ENCODE data around the gene TASP1.
"Not testable (repeated sequence)": the region's sequence is repeated elsewhere in the genome, so short reads cannot be mapped to it uniquely, and the experiment has no call there.

TASP1 gene

GRCh38 chr20:13395232-13395631 lies 243.5 kb downstream of the TASP1 start:
- FAIRE-seq = no peak

- no peak for FAIRE-seq
Measured at GRCh38 chr20:13392391-13392790, 246.3 kb downstream of the TASP1 start.

- no peak for FAIRE-seq
Measured at GRCh38 chr20:13389115-13389514, 249.6 kb downstream of the TASP1 start.

GRCh38 chr20:13384132-13384531 lies 254.6 kb downstream of the TASP1 start:
- FAIRE-seq = no peak

GRCh38 chr20:13382786-13383185 lies 255.9 kb downstream of the TASP1 start:
- no peak for FAIRE-seq

- not testable (repeated sequence) for FAIRE-seq
Measured at GRCh38 chr20:13380497-13381229, 258.1 kb downstream of the TASP1 start.

GRCh38 chr20:13373400-13373799 lies 265.3 kb downstream of the TASP1 start:
- FAIRE-seq = no peak

GRCh38 chr20:13364278-13365170 lies 274.2 kb downstream of the TASP1 start:
- no peak for FAIRE-seq

- no peak for FAIRE-seq
Measured at GRCh38 chr20:13363473-13363872, 275.3 kb downstream of the TASP1 start.

- not testable (repeated sequence) for FAIRE-seq
Measured at GRCh38 chr20:13362165-13362564, 276.6 kb downstream of the TASP1 start.

GRCh38 chr20:13358936-13359335 lies 279.8 kb downstream of the TASP1 start:
- FAIRE-seq = not testable (repeated sequence)

GRCh38 chr20:13357782-13358181 lies 280.9 kb downstream of the TASP1 start:
- FAIRE-seq = not testable (repeated sequence)

GRCh38 chr20:13356591-13356990 lies 282.1 kb downstream of the TASP1 start:
- no peak for FAIRE-seq

GRCh38 chr20:13355941-13356486 lies 282.7 kb downstream of the TASP1 start:
- FAIRE-seq = no peak

- FAIRE-seq = no peak
Measured at GRCh38 chr20:13355411-13355810, 283.3 kb downstream of the TASP1 start.

GRCh38 chr20:13353261-13353945 lies 285.3 kb downstream of the TASP1 start:
- FAIRE-seq = no peak

GRCh38 chr20:13349235-13349604 lies 289.5 kb downstream of the TASP1 start:
- no peak for FAIRE-seq

GRCh38 chr20:13348311-13349234 lies 290.2 kb downstream of the TASP1 start:
- no peak for FAIRE-seq

GRCh38 chr20:13344671-13345070 lies 294.1 kb downstream of the TASP1 start:
- FAIRE-seq = no peak

GRCh38 chr20:13342469-13343242 lies 296.1 kb downstream of the TASP1 start:
- FAIRE-seq = no peak

GRCh38 chr20:13341737-13342393 lies 296.9 kb downstream of the TASP1 start:
- no peak for FAIRE-seq
